ENCODE results near the gene ARSG. TPM values are rescaled to one million over a fixed set of nuclear protein-coding genes. Genes with fewer than 3 reads are reported as not detected.
"Not testable (repeated sequence)": the region's sequence is repeated elsewhere in the genome, so short reads cannot be mapped to it uniquely, and the experiment has no call there.

The ARSG gene
- polyA plus RNA-seq, 3 donors = 5.5 to 7.3 (median 6.4) TPM

GRCh38 chr17:68375566-68375965, 84.3 kb downstream of the ARSG start:
- no peak for DNase-seq

GRCh38 chr17:68376178-68376577, 84.9 kb downstream of the ARSG start:
- not testable (repeated sequence) for DNase-seq

- no peak for DNase-seq
Observed at GRCh38 chr17:68377771-68378267, 86.5 kb downstream of the ARSG start.

- DNase-seq = peak; percentile 54
Observed at GRCh38 chr17:68378268-68379176, 87.2 kb downstream of the ARSG start.

GRCh38 chr17:68379177-68379510, 87.8 kb downstream of the ARSG start:
- DNase-seq = no peak

- DNase-seq = no peak
Observed at GRCh38 chr17:68379692-68380677, 88.7 kb downstream of the ARSG start.

- DNase-seq = peak; percentile 84
Observed at GRCh38 chr17:68381076-68381900, 90.0 kb downstream of the ARSG start.

GRCh38 chr17:68382582-68383085, 91.3 kb downstream of the ARSG start:
- no peak for DNase-seq

GRCh38 chr17:68383120-68383442, 91.8 kb downstream of the ARSG start:
- DNase-seq = no peak

- no peak for DNase-seq
Observed at GRCh38 chr17:68383443-68384321, 92.4 kb downstream of the ARSG start.

- DNase-seq = no peak
Observed at GRCh38 chr17:68384471-68384870, 93.2 kb downstream of the ARSG start.

GRCh38 chr17:68384941-68385340, 93.6 kb downstream of the ARSG start:
- no peak for DNase-seq

- no peak for DNase-seq
Observed at GRCh38 chr17:68385490-68386215, 94.4 kb downstream of the ARSG start.

- no peak for DNase-seq
Observed at GRCh38 chr17:68387435-68388218, 96.3 kb downstream of the ARSG start.

GRCh38 chr17:68389041-68389440, 97.7 kb downstream of the ARSG start:
- no peak for DNase-seq

GRCh38 chr17:68390888-68391545, 99.7 kb downstream of the ARSG start:
- DNase-seq = no peak

- DNase-seq = no peak
Observed at GRCh38 chr17:68391561-68392268, 100.4 kb downstream of the ARSG start.

All from renal pelvis (tissue), 4 donors.